Measurements from ENCODE around the gene THRA. TPM values are rescaled to one million over a fixed set of nuclear protein-coding genes. Genes with fewer than 3 reads are reported as not detected.

The THRA gene
- total and polyA plus RNA-seq, 2 of the 8 experiments (the other 6 are each of a cell fraction or from before 2014, with no cell fraction given): 6.4 to 10.2 TPM

DNA sequence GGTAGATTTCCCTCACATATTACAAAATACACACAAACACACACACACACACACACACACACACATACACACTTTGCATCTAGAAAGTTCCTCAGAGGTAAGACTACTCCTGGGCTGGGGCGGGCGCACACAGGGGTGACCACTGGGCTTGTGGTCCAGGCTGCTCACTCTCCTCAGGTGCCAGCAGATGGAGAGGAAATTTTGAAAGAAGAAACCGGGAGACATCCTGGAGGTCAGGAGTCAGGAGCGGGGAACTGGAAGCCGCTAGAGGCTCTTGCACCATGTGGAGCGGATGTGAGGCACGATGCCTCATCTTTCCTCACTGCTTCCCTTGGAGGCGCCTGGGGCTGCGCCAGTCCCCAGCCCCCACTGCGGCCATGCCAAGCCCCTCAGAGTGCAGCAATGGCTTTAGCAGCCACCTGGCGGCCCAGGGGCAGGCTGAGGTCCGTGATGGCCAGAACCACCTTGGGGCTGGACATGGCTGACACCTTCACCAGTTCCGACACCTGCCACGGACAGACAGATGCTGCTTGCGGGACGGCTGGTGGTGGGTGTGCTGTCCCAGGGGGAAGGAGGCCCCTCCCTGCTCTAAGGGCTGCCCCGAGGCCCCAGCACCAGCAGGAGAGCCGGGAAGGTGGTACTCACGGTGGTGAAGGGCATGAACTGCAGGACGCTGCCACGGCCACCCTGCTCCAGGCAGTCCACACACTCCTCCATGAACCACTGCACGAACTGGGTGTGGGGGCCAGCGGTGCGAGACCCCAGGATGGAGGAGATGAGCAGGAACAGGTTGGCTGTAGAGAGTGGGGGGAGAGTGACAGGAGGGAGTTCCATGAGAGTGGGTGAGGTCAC, 43.4 kb upstream of the THRA start:
- ChIA-PET POLR2A (ENCODE audit: partially characterized antibody) (interaction anchor here (0.6 to 3.0 kb wide), 13 partner anchors 10 to 144 kb away, joined by 3 to 13 read pairs (median 7); partner anchors contain the start of genes CASC3 and MED24), CTCF (ENCODE audit: partially characterized antibody) (interaction anchor here (1.1 to 29.7 kb wide), 17 partner anchors 7 to 102 kb away, joined by 3 to 876 read pairs (median 7); partner anchors contain the start of genes CSF3, MED24 and THRA)
- no peak for FAIRE-seq
- Histone ChIP-seq H3K9ac (replicated peaks in 1 of 4; ENCODE audit: extremely low read depth in 1 of 4, low read depth in 3 of 4, low read length in 3 of 4) (peak overlapping the region in 1 of 4 experiments; percentile 13; a peak in 3 of 7 replicates), H2BK120ac (replicated peaks; ENCODE audit: low read depth, low read length) (no peak overlapping the region), H3K4ac (replicated peaks; ENCODE audit: insufficient read length, low read depth, low read length) (peak overlapping the region; percentile 57), H3K27me3 (replicated peaks in 1 of 4; ENCODE audit: control insufficient read depth in 3 of 4, extremely low read depth in 1 of 4, insufficient read depth in 3 of 4, low read length in 3 of 4) (peaks cover 0 to 2% (median 0%) of the 10 kb centered on the region in 4 experiments; a peak in 2 of 7 replicates), H2BK12ac (ENCODE audit: low read depth, low read length) (peak overlapping the region; percentile 68; the same call in 1 of the 2 replicates), H2BK20ac (ENCODE audit: low read length) (no peak overlapping the region), H4K8ac (ENCODE audit: extremely low read depth, insufficient read depth, low read length) (0 out of 2 replicates have a peak overlapping the region, but pooled peaks have one; percentile 29), H2BK5ac (ENCODE audit: low read depth, low read length) (peak overlapping the region; percentile 84; the same call in 1 of the 2 replicates), H3K79me2 (ENCODE audit: control insufficient read depth in 1 of 2, insufficient read depth in 2 of 2, low read length in 2 of 2) (no peaks in the 10 kb centered on the region), H3K27ac (ENCODE audit: low read depth, low read length) (peak overlapping the region; percentile 43; the same call in 1 of the 2 replicates), H3K14ac (ENCODE audit: insufficient read length) (no peak overlapping the region), H4K20me1 (replicated peaks in 1 of 2; ENCODE audit: control insufficient read depth in 1 of 2, insufficient read depth in 2 of 2, low read length in 2 of 2) (no peaks in the 10 kb centered on the region), H3K9me3 (ENCODE audit: insufficient read depth in 2 of 2, low read depth in 1 of 2, low read length in 1 of 2) (no peaks in the 10 kb centered on the region), H3K4me3 (ENCODE audit: extremely low read depth in 1 of 4, insufficient read depth in 2 of 4, low read depth in 3 of 4, low read length in 4 of 4) (peak overlapping the region in 1 of 4 experiments; percentile 39; a peak in 2 of 8 replicates), H3K79me1 (ENCODE audit: low read depth, low read length) (0 out of 2 replicates have a peak, but pooled peaks cover 2% of the 10 kb centered on the region), H4K5ac (ENCODE audit: insufficient read length, low read depth, low read length) (peak overlapping the region; percentile 16), H3K36me3 (ENCODE audit: control insufficient read depth in 2 of 4, insufficient read depth in 4 of 4, low read length in 3 of 4) (peaks cover 2 to 12% (median 9%) of the 10 kb centered on the region in 4 experiments; a peak in 5 of 8 replicates), H3K4me1 (replicated peaks in 1 of 4; ENCODE audit: control insufficient read depth in 3 of 4, insufficient read depth in 4 of 4, low read length in 3 of 4) (peaks cover 0 to 27% (median 18%) of the 10 kb centered on the region in 4 experiments; a peak in 6 of 7 replicates), H3K23ac (ENCODE audit: insufficient read length) (no peak overlapping the region), H2AK5ac (ENCODE audit: low read depth, low read length) (0 out of 2 replicates have a peak overlapping the region, but pooled peaks have one; percentile 82), H3K56ac (replicated peaks; ENCODE audit: insufficient read length, low read depth, low read length) (no peak overlapping the region), H3K4me2 (ENCODE audit: insufficient read depth in 1 of 2, low read depth in 2 of 2, low read length in 2 of 2) (peak overlapping the region; percentile 57 to 64), H3K18ac (ENCODE audit: extremely low read depth, low read length) (peak overlapping the region; percentile 32), H2BK15ac (ENCODE audit: low read length) (no peak overlapping the region), H4K91ac (replicated peaks; ENCODE audit: insufficient read length, low read length) (peak overlapping the region; percentile 37), H2AFZ (ENCODE audit: low read length) (no peak overlapping the region), H3K23me2 (ENCODE audit: low read depth, low read length) (no peaks in the 10 kb centered on the region; the same call in 1 of the 2 replicates)
- DNase-seq (ENCODE audit: low read depth in 1 of 2, low spot score in 2 of 2): peak in 1 of 2 experiments; percentile 61
- TF ChIP-seq CTCF (IDR thresholded peaks at IDR 0.05; ENCODE audit: control extremely low read depth in 1 of 3, insufficient read depth in 1 of 3, low read depth in 1 of 3, low read length in 3 of 3) (peak in 1 of 3 experiments; percentile 32; a peak in 1 of 4 replicates), SRF (IDR thresholded peaks at IDR 0.05; ENCODE audit: low read depth, low read length) (no peak), MAX (IDR thresholded peaks at IDR 0.05) (0 out of 2 replicates have a peak, but pooled peaks have one; percentile 14), E2F6 (IDR thresholded peaks at IDR 0.05) (peak; percentile 30; the same call in 1 of the 2 replicates)
- WGBS, 2 experiments (ENCODE audit: extremely low coverage in 1 of 2, insufficient coverage in 1 of 2, insufficient read length in 1 of 2, insufficient replicate concordance in 2 of 2, low coverage in 1 of 2, low lambda C conversion rate in 2 of 2, missing lambda C conversion rate in 1 of 2): 78% methylated on average over 22 of the region's 24 CpGs; no CpG with 5 or more reads in 1 of the 2 experiments

All from H1 (cell line).